ENCODE results near the gene LDLRAP1.

LDLRAP1 gene

GRCh38 chr1:25576459-25577133, 33.2 kb downstream of the LDLRAP1 start:
- H3K9ac ChIP-seq (ENCODE audit: low read depth, low read length, poor library complexity, severe bottlenecking): no peak overlapping the region
- H3K79me2 ChIP-seq (ENCODE audit: insufficient read depth, low read length): no peaks in the 10 kb centered on the region
- H3K9me3 ChIP-seq (ENCODE audit: insufficient read depth, low read depth, low read length): no peaks in the 10 kb centered on the region
- H3K4me2 ChIP-seq (ENCODE audit: low read depth, low read length, poor library complexity, severe bottlenecking): no peak overlapping the region
- H3K27me3 ChIP-seq (ENCODE audit: insufficient read depth, low read length, poor library complexity, severe bottlenecking): no peaks in the 10 kb centered on the region
- no peak overlapping the region for H3K4me3 ChIP-seq (ENCODE audit: low read length, poor library complexity, severe bottlenecking)
- H2AFZ ChIP-seq (ENCODE audit: low read length): no peak overlapping the region
- H3K36me3 ChIP-seq (ENCODE audit: insufficient read depth, low read length): no peaks in the 10 kb centered on the region
- H3K4me1 ChIP-seq (ENCODE audit: insufficient read depth, low read length, poor library complexity, severe bottlenecking): no peaks in the 10 kb centered on the region
- H4K20me1 ChIP-seq (ENCODE audit: insufficient read depth, low read length, poor library complexity, severe bottlenecking): no peaks in the 10 kb centered on the region
- no peaks in the 10 kb centered on the region for H3K9me2 ChIP-seq (replicated peaks; ENCODE audit: low read depth, low read length)
- no peak for TF ChIP-seq EZH2phosphoT487 (IDR thresholded peaks at IDR 0.05; ENCODE audit: borderline replicate concordance)
- TF ChIP-seq, protein P1, sequence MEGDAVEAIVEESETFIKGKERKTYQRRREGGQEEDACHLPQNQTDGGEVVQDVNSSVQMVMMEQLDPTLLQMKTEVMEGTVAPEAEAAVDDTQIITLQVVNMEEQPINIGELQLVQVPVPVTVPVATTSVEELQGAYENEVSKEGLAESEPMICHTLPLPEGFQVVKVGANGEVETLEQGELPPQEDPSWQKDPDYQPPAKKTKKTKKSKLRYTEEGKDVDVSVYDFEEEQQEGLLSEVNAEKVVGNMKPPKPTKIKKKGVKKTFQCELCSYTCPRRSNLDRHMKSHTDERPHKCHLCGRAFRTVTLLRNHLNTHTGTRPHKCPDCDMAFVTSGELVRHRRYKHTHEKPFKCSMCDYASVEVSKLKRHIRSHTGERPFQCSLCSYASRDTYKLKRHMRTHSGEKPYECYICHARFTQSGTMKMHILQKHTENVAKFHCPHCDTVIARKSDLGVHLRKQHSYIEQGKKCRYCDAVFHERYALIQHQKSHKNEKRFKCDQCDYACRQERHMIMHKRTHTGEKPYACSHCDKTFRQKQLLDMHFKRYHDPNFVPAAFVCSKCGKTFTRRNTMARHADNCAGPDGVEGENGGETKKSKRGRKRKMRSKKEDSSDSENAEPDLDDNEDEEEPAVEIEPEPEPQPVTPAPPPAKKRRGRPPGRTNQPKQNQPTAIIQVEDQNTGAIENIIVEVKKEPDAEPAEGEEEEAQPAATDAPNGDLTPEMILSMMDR (conservative IDR thresholded peaks at IDR 0.05; ENCODE audit: low read length): no peak
- H3F3A ChIP-seq (ENCODE audit: low read depth): no peaks in the 10 kb centered on the region

DNA sequence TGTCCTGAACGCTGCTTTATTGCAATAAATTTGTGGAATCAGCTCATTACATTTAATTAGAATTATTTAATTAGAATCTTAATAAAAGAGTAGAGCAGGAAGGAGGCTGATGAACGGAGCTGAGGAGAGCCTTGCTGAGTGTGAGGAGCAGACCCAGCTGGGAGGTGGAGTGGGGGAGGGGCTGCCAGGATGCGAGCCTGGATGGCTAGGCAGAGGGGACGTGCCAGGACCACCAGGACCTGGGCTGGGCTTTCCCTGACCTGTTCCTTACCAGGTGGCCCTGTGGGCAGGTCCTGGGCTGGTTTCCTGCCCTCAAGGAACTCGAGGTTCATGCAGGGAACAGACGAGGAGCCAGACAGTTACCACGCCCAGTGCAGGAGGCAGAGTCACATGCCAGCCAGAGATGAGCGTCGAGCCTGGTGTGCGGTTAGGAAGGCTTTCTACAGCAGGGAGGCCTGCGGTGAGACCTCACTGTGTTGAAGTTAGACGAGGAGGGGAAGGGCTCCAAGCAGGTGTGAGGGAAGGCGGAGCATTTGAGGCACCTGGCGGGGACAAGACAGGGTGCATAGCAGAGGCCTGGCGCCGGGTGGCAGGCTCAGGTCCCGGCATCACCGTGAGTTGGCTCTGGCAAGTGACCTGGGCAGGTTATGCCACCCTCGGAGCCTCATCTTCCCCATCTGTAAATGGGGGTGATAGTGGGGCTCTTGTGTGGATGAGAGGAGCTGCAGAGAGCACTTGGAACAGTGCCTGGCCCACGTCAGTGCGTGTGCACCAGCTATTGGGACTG, 33.9 kb downstream of the LDLRAP1 start:
- Histone ChIP-seq H3K9me2 (replicated peaks; ENCODE audit: low read depth, low read length) (no peaks in the 10 kb centered on the region), H3K9ac (ENCODE audit: low read depth, low read length, poor library complexity, severe bottlenecking) (no peak overlapping the region), H3K9me3 (ENCODE audit: insufficient read depth, low read depth, low read length) (no peaks in the 10 kb centered on the region), H3K4me2 (ENCODE audit: low read depth, low read length, poor library complexity, severe bottlenecking) (no peak overlapping the region), H3K27me3 (ENCODE audit: insufficient read depth, low read length, poor library complexity, severe bottlenecking) (no peaks in the 10 kb centered on the region), H3K4me3 (ENCODE audit: low read length, poor library complexity, severe bottlenecking) (no peak overlapping the region), H3K36me3 (ENCODE audit: insufficient read depth, low read length) (no peaks in the 10 kb centered on the region), H3K79me2 (ENCODE audit: insufficient read depth, low read length) (no peaks in the 10 kb centered on the region), H3K4me1 (ENCODE audit: insufficient read depth, low read length, poor library complexity, severe bottlenecking) (no peaks in the 10 kb centered on the region), H4K20me1 (ENCODE audit: insufficient read depth, low read length, poor library complexity, severe bottlenecking) (no peaks in the 10 kb centered on the region), H3F3A (ENCODE audit: low read depth) (no peaks in the 10 kb centered on the region), H2AFZ (ENCODE audit: low read length) (no peak overlapping the region)
- TF ChIP-seq, protein P1 (conservative IDR thresholded peaks at IDR 0.05; ENCODE audit: low read length): no peak
- TF ChIP-seq EZH2phosphoT487 (IDR thresholded peaks at IDR 0.05; ENCODE audit: borderline replicate concordance): no peak

- H3K27me3 ChIP-seq (ENCODE audit: insufficient read depth, low read length, poor library complexity, severe bottlenecking): no peaks in the 10 kb centered on the region
- H3K9me3 ChIP-seq (ENCODE audit: insufficient read depth, low read depth, low read length): no peaks in the 10 kb centered on the region
- no peak overlapping the region for H3K4me3 ChIP-seq (ENCODE audit: low read length, poor library complexity, severe bottlenecking)
- H3K79me2 ChIP-seq (ENCODE audit: insufficient read depth, low read length): no peaks in the 10 kb centered on the region
- no peaks in the 10 kb centered on the region for H3K9me2 ChIP-seq (replicated peaks; ENCODE audit: low read depth, low read length)
- no peak overlapping the region for H2AFZ ChIP-seq (ENCODE audit: low read length)
- no peaks in the 10 kb centered on the region for H4K20me1 ChIP-seq (ENCODE audit: insufficient read depth, low read length, poor library complexity, severe bottlenecking)
- no peaks in the 10 kb centered on the region for H3K4me1 ChIP-seq (ENCODE audit: insufficient read depth, low read length, poor library complexity, severe bottlenecking)
- no peak overlapping the region for H3K4me2 ChIP-seq (ENCODE audit: low read depth, low read length, poor library complexity, severe bottlenecking)
- no peak for TF ChIP-seq EZH2phosphoT487 (IDR thresholded peaks at IDR 0.05; ENCODE audit: borderline replicate concordance)
- TF ChIP-seq, protein P1 (conservative IDR thresholded peaks at IDR 0.05; ENCODE audit: low read length): no peak
- H3K9ac ChIP-seq (ENCODE audit: low read depth, low read length, poor library complexity, severe bottlenecking): no peak overlapping the region
- H3K36me3 ChIP-seq (ENCODE audit: insufficient read depth, low read length): no peaks in the 10 kb centered on the region
- no peaks in the 10 kb centered on the region for H3F3A ChIP-seq (ENCODE audit: low read depth)
These were observed 36.2 kb downstream of the LDLRAP1 start for GRCh38 chr1:25579292-25580252.
